ENCODE measurements around the gene OCRL. TPM values are rescaled to one million over a fixed set of nuclear protein-coding genes. Genes with fewer than 3 reads are reported as not detected.

The OCRL gene
- total and polyA plus RNA-seq, 2 experiments from 2014 or later: 3.9 to 16.5 TPM

DNA sequence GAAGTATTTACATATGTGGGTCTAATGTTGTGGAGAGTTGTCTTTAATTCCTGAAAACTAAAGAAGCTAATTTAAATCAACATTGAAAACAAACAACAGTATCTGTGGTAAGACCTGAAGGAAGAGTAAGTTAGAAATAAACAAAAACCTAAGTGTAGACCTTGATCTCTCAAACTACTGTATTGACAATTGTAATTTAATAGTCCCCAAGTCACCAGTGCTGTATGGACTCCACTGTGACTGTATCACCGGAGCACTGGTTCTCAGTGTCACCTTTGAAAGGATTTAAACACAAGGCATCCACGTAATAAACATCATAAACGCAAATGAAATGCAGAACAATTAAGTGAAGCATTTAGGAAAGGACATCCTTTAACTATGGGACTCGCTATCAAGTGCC, 46.4 kb downstream of the OCRL start:
- Histone ChIP-seq H3K36me3 (ENCODE audit: insufficient read depth) (no peaks in the 10 kb centered on the region), H3K4me1 (ENCODE audit: insufficient read depth) (no peaks in the 10 kb centered on the region), H3F3A (replicated peaks; ENCODE audit: low read depth) (no peaks in the 10 kb centered on the region), H3K27ac (ENCODE audit: low read depth) (no peak overlapping the region), H3K79me2 (replicated peaks; ENCODE audit: insufficient read depth) (no peaks in the 10 kb centered on the region), H3K4me2 (no peak overlapping the region), H4K20me1 (replicated peaks; ENCODE audit: insufficient read depth) (no peaks in the 10 kb centered on the region), H3K4me3 (no peak overlapping the region), H3K9me2 (ENCODE audit: insufficient read depth) (no peaks in the 10 kb centered on the region), H3K27me3 (ENCODE audit: insufficient read depth) (no peaks in the 10 kb centered on the region), H2AFZ (no peak overlapping the region)
- H3K4me3 Mint-ChIP-seq: no peak overlapping the region
- no peaks in the 10 kb centered on the region for H3K27me3 Mint-ChIP-seq (ENCODE audit: insufficient read depth, low read depth, poor library complexity)
- H3K27ac Mint-ChIP-seq: no peak overlapping the region
- ATAC-seq (no peak), DNase-seq (ENCODE audit: low spot score) (no peak)
- H3K9me3 Mint-ChIP-seq: no peaks in the 10 kb centered on the region
- TF ChIP-seq, protein P1, sequence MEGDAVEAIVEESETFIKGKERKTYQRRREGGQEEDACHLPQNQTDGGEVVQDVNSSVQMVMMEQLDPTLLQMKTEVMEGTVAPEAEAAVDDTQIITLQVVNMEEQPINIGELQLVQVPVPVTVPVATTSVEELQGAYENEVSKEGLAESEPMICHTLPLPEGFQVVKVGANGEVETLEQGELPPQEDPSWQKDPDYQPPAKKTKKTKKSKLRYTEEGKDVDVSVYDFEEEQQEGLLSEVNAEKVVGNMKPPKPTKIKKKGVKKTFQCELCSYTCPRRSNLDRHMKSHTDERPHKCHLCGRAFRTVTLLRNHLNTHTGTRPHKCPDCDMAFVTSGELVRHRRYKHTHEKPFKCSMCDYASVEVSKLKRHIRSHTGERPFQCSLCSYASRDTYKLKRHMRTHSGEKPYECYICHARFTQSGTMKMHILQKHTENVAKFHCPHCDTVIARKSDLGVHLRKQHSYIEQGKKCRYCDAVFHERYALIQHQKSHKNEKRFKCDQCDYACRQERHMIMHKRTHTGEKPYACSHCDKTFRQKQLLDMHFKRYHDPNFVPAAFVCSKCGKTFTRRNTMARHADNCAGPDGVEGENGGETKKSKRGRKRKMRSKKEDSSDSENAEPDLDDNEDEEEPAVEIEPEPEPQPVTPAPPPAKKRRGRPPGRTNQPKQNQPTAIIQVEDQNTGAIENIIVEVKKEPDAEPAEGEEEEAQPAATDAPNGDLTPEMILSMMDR (conservative IDR thresholded peaks at IDR 0.05; ENCODE audit: low read depth in 2 of 2): no peak
- no peak for TF ChIP-seq ZNF331 (CRISPR knock-in tag; IDR thresholded peaks at IDR 0.05; ENCODE audit: low read depth)
- TF ChIP-seq, protein P2, sequence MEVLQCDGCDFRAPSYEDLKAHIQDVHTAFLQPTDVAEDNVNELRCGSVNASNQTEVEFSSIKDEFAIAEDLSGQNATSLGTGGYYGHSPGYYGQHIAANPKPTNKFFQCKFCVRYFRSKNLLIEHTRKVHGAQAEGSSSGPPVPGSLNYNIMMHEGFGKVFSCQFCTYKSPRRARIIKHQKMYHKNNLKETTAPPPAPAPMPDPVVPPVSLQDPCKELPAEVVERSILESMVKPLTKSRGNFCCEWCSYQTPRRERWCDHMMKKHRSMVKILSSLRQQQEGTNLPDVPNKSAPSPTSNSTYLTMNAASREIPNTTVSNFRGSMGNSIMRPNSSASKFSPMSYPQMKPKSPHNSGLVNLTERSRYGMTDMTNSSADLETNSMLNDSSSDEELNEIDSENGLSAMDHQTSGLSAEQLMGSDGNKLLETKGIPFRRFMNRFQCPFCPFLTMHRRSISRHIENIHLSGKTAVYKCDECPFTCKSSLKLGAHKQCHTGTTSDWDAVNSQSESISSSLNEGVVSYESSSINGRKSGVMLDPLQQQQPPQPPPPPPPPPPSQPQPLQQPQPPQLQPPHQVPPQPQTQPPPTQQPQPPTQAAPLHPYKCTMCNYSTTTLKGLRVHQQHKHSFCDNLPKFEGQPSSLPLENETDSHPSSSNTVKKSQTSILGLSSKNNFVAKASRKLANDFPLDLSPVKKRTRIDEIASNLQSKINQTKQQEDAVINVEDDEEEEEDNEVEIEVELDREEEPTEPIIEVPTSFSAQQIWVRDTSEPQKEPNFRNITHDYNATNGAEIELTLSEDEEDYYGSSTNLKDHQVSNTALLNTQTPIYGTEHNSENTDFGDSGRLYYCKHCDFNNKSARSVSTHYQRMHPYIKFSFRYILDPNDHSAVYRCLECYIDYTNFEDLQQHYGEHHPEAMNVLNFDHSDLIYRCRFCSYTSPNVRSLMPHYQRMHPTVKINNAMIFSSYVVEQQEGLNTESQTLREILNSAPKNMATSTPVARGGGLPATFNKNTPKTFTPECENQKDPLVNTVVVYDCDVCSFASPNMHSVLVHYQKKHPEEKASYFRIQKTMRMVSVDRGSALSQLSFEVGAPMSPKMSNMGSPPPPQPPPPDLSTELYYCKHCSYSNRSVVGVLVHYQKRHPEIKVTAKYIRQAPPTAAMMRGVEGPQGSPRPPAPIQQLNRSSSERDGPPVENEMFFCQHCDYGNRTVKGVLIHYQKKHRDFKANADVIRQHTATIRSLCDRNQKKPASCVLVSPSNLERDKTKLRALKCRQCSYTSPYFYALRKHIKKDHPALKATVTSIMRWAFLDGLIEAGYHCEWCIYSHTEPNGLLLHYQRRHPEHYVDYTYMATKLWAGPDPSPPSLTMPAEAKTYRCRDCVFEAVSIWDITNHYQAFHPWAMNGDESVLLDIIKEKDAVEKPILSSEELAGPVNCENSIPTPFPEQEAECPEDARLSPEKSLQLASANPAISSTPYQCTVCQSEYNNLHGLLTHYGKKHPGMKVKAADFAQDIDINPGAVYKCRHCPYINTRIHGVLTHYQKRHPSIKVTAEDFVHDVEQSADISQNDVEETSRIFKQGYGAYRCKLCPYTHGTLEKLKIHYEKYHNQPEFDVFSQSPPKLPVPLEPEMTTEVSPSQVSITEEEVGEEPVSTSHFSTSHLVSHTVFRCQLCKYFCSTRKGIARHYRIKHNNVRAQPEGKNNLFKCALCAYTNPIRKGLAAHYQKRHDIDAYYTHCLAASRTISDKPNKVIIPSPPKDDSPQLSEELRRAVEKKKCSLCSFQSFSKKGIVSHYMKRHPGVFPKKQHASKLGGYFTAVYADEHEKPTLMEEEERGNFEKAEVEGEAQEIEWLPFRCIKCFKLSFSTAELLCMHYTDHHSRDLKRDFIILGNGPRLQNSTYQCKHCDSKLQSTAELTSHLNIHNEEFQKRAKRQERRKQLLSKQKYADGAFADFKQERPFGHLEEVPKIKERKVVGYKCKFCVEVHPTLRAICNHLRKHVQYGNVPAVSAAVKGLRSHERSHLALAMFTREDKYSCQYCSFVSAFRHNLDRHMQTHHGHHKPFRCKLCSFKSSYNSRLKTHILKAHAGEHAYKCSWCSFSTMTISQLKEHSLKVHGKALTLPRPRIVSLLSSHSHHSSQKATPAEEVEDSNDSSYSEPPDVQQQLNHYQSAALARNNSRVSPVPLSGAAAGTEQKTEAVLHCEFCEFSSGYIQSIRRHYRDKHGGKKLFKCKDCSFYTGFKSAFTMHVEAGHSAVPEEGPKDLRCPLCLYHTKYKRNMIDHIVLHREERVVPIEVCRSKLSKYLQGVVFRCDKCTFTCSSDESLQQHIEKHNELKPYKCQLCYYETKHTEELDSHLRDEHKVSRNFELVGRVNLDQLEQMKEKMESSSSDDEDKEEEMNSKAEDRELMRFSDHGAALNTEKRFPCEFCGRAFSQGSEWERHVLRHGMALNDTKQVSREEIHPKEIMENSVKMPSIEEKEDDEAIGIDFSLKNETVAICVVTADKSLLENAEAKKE (CRISPR knock-in tag; IDR thresholded peaks at IDR 0.05): no peak
- TF ChIP-seq CREB1 (CRISPR knock-in tag; IDR thresholded peaks at IDR 0.05; ENCODE audit: low read depth): no peak
- no peak for TF ChIP-seq NANOG (IDR thresholded peaks at IDR 0.05; ENCODE audit: borderline replicate concordance)
- no peaks in the 10 kb centered on the region for H3K4me1 Mint-ChIP-seq
- peaks cover 36% of the 10 kb centered on the region for H3K36me3 Mint-ChIP-seq (ENCODE audit: low read depth)
